Fibroblast of skin of right biceps (primary cell): ENCODE measurements around the gene EFNA3.

Source experiments
- DNase-seq: peaks from one replicate; pipeline ENCODE4 v3.0.0-alpha.2; 2013

The EFNA3 gene

DNA sequence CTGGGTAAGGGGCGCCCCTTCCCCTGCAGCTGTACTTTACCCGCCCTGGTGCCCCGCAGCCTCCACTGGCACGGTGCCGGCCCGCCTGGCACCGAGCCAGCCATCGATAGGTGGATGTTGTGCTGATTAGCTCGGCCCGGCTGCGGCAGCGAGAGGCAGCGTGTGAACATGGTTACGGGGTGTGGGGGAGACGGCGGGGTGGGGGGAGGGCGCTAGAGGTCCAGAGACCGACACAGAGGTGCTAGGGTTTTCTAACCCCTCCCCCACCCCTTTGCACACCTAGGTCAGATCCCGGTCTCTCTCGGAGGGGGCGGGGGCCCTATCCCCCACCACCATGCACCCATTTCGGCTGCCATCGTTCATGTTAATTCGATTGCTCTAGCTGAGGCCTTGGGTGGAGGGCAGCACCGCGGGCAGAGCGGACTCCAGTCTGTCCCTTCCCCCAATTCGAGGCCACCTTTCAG lies 8.4 kb upstream of the EFNA3 start:
- no peak for DNase-seq

DNA sequence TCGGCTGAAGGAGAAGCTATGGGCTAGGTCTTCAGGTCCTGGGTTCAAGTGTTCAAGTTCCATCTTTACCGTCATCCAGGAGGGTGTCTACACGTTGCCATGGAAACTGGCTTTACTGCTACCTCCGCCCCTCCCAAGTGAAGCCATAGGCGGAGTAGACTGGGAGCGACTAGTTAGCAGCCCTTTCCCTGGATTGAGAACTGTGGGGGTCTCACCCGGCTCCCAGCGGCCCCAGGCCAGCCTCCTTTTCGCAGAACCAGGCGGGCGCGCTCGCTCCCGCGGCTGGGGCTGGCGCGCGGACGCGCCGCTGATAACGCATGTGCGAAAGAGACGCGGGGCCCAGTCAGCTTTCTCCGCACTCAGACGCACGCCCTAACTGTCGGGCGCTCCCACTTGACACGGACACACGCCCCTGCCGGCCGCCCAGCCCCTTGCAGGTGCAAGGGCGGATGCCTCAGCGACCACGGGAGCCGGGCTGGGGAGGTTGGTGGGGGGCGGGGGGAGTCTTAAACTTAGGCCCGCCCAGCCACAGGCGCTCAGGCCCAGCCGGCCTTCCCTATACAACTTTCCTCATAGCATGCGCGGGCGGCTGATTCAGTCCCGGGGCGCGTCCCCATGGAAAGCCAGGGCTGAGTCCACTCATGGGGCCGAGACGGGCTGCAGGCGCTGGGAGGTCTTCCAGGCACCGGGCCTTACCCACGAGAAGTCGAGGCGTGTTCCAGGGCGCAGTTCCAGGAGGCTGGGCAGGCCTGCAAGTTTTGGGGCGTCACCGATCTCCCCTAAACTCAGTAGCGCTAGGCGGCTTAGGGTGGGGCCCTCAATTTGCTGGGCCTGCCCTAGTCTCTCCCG lies 7.7 kb upstream of the EFNA3 start:
- DNase-seq: peak; percentile 63

DNA sequence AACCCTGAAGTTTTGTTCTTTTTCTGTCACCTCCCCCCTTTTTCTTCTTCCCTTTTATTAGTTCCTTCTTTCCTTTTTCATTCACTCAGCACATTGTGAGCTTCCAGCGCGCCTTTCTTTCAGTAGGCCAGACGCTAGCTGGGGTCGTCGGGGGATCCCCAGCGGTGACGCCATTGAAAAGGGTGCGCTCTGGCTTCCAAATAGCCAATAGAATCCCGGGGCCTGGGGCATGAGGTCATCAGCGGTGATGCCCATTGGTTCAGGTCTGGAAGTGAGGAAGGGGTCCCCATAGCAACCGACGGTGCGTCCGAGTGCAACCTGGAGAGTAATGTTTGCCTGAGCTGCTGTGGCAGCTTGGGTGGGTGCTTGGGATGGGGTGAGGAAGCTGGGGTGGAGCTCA lies 6.9 kb upstream of the EFNA3 start:
- DNase-seq: no peak

DNA sequence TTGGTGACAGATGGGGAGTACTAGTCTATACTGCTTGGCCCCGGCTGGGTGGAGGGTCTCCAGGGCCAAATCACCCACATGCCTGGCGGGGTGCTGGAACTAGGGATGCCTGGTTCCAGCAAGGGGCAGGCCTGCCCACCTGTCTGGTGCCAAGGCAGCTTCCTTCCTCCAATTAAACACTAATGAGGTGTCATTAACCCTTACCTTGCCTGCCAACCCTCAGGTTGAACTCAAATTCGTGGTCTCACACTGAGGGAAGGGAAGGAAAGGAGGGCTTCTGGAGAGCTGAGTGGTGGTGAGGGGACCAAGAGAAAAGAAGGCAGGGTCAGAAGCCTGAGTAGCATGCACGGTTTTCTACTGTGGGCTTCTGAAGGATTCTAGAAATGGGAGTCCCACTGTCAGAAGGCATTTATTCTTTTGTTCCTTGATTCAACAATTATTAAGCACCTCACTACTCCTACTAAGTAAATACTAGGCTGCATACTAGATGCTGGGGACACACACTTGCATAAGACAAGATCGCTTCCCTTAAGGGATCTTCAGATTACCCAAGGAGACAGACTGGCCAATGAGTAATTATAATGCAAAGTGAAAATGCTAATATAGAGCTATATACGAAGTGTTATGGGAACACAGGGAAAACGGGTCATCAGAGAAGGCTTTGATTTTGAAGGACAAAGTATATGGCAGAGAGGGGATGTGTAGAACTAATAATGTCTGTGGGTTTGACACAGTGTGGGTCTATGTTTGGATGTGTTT lies 5.9 kb upstream of the EFNA3 start:
- no peak for DNase-seq

DNA sequence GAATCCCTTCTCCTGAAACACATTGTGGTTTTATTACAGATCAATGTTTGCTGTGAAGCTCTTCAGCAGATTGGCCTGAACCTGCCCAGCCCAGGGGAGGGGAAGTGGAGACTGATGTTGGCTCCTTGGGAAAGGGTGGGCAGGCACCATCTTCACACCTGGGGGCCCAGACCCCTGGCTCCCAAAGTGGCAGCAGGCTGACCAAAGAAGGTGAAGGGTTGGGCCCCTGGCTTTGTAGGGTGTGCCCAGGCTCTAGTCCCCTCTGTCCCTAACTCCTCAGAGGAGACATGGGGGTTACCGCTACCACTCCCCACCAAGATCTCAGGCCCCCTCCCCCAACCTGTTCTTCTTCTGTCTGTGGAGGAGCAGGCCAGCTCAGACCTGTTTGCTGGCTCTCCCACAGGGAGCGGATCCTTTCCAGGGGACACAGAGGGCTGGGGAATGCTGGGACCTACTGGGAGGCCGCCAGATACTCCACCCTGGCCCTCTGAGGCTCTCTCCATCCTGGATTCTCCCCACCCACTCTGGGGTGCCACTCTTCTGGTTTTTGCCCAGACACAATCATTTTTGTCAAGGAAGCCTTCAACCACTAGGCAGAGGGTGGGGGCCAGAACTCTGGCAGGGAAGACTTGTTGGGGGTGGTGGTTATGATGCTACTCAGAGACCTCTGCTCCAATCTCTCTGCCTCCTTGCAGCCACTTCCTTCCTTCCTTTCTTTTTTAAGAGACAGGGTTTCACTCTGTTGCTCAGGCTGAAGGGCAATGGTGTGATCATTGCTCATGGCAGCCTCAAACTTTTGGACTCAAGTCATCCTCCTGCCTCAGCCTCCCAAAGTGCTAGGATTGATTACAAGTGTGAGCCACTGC lies 5.0 kb upstream of the EFNA3 start:
- no peak for DNase-seq

DNA sequence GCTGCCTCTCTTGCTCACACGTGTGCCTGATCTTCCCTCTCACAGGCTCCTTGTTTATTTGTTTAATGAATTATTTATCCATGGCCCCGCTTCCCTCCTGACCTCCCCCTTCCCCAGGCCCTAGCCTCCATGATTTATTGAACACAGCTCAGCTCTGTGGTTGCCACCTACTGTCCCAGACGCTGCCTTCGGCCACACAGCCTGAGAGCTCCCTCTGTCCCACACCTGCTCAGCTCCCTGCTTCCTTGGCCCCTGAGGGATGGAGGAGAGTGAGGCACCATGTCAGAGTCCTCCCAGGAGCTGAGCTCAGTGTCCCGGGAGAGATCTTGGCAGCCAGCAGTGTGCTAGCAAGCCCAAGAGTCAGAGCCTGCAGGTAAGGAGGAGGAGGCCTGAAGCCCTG lies 3.1 kb upstream of the EFNA3 start:
- no peak for DNase-seq

DNA sequence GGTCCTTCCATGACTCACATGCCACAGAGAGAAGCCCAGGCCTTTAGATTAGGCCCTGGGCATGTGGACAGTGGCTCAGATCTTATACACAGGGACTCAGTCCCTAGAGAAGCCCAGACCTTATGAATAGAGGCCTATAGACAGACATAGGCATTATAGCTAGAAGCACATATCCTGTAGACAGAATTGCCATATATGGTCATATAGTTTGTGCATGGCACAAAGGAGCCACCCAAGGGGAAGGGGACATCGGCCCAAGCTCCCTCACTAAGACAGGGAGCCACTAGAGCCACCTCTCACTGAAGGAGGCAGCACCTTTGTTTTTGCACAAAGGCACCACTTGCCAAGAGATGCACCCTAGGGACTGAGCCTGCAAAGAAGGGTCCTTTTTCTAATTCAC lies 2.3 kb upstream of the EFNA3 start:
- no peak for DNase-seq

DNA sequence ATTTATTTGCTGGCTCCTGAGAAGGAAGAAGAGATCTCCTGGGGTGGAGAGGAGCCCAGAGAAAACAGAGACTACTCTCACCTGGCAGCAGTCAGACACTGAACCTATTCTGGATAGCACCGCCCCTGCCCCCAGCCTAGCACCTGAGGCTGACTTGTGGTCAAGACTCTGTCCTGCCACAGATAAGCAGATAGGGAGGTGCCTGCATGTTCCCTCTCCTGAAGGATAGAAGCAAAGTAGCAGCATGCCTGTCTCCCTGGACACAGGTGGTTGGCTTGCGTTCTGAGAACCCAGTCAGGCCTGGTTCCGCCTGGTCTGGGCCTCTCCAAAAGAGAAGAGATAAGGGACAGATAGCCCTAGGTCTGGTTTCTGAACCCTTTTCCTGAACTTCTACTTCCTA lies 1.3 kb upstream of the EFNA3 start:
- no peak for DNase-seq

DNA sequence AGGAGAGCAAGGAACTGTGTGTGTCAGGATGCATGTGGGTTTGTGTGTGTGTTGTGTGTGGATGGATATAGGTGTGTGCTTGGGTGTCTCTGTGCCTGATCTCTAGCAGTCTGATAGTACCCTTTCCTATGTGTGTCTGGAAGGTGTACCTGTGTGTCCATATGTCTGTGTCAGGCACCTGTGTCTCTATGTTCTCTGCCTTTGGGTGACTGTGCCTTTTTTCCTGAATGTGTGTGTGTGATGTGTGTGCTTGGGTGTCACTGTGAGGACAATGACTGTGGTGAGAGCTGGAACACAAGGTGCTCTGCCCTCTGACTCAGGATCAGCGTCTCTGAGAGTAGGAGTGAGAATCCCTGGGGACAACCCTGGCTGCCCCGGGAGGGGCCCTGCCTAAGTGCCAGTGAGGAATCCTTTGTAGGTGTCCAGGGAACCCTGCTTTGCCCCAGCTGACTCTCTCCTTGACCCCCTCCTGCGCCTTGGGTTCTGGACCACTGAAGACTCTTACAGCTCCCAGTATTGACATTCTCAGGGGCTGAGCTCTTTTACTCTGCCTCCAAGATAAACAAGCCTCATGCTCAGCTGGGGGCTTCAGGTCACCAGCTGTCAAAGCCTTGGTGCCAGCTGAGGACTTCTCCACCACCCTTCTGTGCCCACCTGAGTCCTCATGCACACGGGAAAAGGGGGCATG lies 735 bp upstream of the EFNA3 start:
- DNase-seq: no peak

DNA sequence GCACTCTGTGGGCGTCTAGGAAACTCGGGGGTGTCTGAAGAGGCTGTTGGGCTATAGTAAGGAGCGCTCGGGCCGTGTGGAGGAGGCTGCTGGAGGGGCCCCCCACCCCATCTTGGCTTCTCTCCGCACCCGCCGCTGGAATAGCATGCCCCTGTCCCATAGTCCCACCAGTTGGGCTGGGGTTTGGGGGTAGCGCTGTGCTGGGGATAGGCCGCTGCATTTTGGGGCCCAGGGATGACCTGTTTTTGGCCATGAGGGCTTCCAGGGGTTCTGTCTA lies 511 bp downstream of the EFNA3 start:
- no peak for DNase-seq

DNA sequence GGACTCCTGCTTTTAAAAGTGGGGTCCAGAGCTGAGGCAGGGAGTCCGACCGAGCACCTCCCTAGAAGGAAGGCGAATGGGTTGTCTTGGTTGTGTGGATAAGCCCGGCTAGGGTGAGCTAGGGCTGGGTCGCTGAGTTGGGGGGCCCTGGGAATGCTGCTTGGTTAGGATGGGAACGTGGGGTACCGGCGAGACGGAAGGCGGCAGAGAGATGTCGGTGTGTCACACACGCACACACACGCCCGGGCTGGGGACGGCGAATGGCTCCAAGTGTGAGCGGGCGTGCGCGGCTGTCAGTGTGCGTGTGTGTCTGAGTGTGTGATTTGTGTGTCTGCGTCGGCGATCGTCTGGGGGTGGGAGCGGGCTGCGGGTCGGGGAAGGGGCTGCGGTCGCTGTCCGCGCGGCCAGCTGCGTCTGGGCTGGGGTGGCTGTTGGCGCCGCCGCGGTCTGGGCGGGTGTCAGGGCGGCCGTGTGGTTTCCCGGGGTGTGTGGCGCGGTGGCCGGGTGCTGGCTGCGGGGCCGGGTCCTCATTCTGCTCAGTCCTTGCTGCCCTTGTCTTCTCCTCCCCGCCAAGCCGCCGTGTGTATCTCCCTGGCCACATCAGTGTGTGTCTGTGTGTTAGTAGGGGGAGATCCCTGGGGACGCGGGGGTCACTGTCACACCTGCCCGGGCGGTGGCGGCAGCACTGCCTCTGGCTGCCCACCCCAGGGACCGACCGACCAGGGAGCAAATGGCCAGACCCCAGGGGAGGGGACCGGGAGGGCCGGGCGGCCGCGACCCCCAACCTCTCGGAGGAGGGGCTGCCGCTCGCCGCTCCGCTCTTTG lies 1.1 kb downstream of the EFNA3 start:
- DNase-seq: no peak

DNA sequence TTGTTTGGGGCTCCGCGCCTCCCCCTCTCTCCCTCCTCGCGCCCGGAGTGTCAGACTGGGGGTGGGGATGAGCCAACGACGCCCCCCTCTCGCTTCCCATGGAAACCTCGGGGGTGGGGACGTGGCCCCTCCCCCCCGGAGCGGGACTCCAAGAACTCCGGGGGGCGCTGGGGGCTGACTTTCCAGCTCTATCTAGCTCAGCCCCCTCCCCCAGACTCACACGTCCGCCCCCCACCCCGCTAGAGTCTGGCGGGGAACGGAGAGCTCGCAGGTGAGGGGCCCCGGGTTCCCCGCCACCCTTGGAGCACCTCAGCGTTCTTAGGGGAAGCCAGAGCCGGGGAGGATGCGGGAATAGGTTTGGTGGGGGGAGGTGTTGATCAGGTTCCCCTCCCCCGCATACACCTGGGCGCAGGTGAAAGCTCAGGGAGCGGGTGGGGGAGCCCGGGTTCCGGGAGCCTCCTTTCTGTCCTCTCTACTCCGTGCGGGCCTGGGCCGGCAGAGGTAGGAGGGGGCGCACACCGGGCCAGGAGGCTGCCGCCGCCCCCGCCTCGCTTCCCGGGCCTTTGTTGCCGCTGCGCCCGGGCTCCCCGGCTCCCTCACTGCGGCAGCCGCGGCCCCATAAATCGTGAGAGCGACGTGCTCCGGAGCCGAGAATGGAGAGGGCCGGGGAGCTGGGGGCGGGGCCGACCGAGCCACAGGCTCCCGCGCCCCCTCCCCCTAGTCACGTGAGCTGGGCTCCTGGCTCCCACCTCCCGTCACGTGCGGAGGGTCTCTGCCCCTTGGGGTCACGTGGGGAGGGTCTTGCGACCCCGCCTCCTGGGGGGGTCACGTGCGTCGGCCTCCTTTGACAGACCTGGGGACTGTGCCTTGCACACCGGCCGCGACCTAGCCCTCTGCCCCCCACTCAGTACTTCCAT lies 1.9 kb downstream of the EFNA3 start:
- DNase-seq: no peak

DNA sequence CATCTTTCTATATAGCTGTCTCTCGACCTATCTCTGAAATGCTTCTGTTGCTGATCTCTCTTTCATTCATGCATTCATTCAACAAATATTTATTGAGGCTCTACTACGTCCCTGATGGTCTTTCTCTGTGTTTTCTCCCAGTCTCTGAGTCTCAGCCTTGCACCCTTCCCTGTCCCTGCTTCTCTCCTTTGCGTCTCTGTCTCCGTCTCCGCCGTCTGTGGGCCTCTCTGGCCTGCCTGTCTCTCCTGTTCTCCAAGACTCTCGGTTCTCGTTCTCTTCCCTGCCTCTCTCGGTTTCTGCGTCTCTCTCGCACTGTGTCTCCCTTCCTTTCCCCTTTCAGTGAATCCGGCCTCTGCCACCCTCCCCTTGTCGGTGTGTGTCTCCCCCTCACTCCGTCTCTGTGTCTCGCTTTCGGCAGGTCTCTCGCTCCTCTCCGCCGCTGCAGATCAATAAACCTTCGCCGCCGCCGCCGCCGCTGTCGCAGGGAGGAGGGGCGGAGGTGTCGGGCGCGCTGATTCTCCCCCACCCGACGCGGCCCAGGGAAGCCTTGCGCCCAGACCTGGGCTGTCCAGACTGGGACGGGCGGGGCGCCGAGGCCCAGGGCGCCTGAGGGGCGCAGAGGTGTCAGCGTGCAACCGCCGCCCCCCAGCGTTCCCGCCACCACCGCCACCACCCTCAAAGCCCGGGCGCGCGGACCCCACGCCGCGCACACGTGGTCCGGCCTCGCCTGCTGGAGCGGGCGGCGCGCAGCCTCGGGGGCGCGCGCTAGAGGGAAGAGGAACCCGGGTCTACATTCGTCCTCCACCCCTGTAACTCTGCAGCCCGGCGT lies 3.0 kb downstream of the EFNA3 start:
- DNase-seq: no peak

DNA sequence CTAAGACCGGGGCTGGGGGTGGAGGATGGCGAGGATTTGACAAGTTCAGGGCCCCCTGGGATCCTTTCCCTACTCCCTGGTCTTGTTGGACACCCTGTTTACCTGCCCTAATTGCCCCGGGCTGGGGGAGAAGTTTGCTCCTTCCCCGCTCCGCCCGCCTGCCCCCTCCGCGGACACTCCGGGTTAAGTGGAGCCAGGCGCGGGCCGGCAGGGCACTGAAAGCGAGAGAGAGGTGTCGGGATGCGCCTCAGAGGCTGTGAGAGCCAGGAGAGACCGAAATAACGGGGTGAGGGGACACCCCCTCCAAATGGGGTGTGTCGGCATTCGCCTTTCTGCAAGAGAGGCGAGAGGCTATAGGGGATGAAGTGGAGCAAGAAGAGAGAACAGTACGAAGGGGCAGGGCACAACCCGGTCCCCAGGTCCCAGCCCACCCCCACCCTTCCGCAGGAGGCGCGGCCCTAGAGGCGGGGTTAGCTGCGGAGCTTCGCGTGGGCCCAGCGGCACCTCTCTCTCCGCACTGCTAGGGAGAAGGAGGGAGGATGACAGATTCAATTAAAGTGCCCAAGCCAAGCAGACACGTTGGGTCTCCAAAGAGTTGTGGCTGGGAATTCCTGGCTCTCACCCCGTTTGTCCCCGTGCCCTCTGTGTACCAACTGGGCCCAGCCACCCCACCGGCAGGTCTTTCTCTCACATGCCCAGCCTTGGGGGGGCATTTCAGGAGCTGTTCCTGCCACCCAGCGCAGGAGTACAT lies 3.8 kb downstream of the EFNA3 start:
- DNase-seq: no peak

DNA sequence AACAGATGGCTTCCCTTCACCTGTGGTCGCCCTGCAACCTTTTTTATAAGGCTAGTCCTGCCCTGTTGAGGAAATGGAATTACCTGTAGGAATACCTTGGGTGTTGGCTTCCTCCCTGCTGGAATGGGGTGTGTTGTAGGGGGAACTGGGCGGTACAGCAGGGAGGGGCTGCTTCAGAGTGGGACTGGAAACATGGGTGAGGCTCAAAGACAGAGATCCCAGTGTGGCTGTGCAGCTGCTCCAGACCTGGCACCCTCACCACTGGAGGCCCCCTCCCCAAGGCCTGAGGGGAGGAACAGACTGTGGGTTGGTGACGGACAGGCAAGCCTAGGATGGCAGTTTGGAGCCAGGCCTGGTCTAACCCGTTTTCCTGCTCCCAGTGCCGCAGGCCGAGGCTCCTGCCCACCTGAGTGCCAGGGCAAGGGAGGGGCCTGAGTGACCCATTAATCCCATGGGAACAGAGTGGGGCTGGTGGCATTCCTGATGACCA lies 4.5 kb downstream of the EFNA3 start:
- no peak for DNase-seq

DNA sequence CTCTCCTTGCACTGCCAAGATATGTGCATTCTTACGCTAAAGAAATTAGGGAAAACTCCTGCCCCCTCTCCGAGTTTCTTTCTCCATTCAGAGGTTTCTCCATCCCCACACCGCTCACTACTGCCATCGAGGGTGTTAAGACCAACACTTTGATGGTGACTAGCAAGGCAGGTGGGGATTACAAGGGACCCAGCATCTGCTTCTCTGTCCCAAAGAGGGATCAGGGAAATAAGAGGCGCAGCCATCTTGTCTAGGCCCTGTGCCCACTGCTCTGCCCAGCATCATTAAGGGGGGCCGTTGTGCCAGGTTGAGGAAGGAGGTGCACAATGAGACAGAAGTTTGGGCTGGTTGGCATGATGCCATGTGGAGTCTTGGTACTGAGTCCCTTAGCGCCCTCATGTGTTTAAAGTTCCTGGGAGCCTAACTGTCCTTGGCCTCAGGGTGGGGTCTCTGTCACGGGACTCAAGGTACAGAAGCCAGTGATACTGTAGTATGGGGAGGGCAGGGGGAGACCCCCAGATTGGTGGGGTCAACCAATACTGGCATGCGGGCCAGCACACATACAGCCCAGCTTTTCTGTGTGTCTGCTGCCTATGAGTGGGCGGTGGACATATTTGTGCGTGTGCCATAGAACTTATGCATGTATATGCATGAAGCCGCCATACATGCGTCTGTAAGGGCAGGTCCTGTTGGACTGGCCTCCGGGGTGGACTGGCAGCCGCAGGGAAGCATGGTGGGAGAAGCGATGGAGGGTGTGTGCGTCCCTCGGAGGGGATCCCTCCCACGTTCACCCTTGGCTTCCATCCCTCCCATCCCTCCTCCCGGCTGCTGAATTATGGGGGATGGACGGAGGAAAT lies 5.5 kb downstream of the EFNA3 start:
- peak; percentile 42 for DNase-seq

DNA sequence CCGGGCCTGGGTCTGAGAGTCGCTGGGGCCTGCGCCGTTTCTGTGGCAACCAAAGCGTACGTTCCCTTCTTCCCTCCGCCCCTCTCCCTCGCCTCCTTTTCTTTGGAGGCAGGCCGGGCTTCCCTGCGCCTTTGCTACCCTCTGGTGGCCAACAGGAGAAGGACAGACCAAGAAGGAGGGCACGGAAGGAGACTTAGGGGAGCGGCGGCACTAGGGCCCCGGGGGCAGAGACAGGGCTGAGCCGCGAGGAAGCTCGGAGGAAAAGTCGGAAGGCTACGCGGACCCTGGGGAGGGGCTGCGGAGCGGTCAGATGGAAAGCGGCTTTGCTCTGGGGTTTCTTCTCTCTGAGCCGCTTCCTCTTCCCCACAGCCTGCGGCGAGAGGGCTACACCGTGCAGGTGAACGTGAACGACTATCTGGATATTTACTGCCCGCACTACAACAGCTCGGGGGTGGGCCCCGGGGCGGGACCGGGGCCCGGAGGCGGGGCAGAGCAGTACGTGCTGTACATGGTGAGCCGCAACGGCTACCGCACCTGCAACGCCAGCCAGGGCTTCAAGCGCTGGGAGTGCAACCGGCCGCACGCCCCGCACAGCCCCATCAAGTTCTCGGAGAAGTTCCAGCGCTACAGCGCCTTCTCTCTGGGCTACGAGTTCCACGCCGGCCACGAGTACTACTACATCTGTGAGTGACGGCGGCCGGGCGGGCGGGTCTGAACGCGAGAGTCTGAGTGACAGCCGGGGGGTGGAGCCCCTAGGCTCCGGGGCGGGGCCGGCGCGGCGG lies 6.3 kb downstream of the EFNA3 start:
- DNase-seq: peak; percentile 93
